Gastrocnemius medialis (tissue), 4 donors: ENCODE data around the gene USP6NL.

Experiments used
- POLR2A ChIP-seq, 2 donors: fragments of 450-650 bp; IDR thresholded peaks; one replicate each; pipeline ENCODE4 v1.6.1; 2017; ENCODE audit warnings: antibody characterized with exemption in 2 of 2, mild to moderate bottlenecking in 2 of 2, moderate library complexity in 2 of 2
- TF ChIP-seq, protein P1 (sequence below), 5 experiments: fragments of 450-650 bp in 3 of 5; fragments of 200-600 bp in 2 of 5; sonication (generic) in 2 of 5; IDR thresholded peaks in 4 of 5; conservative IDR thresholded peaks in 1 of 5; 1 replicate in 4 of 5; 2 replicates in 1 of 5; pipeline ENCODE4 v1.5.1; 2016 to 2019; ENCODE audit warnings: antibody characterized with exemption in 5 of 5, mild to moderate bottlenecking in 3 of 5, moderate library complexity in 3 of 5

DNA sequence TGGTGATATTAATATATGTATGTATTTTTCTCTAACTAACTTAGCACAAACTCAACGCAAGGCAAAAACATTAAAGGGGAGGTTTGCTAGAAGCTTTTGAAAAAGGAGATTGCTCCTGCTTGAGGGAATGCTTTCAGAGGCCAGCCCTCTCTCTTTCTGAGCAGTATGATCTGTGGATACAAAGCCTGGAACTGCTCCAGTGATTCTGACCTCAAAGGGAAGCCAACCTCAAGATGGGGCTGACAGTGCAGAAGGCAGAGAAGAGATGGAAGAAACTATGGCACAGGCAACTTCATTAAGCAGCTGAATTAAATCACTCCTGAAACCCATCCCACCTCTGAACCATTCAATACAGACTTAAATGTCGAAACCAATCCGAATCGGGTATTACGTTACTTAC is 102.4 kb downstream of the USP6NL start:
- no peak for TF ChIP-seq POLR2A (IDR thresholded peaks at IDR 0.05)
- TF ChIP-seq, protein P1, sequence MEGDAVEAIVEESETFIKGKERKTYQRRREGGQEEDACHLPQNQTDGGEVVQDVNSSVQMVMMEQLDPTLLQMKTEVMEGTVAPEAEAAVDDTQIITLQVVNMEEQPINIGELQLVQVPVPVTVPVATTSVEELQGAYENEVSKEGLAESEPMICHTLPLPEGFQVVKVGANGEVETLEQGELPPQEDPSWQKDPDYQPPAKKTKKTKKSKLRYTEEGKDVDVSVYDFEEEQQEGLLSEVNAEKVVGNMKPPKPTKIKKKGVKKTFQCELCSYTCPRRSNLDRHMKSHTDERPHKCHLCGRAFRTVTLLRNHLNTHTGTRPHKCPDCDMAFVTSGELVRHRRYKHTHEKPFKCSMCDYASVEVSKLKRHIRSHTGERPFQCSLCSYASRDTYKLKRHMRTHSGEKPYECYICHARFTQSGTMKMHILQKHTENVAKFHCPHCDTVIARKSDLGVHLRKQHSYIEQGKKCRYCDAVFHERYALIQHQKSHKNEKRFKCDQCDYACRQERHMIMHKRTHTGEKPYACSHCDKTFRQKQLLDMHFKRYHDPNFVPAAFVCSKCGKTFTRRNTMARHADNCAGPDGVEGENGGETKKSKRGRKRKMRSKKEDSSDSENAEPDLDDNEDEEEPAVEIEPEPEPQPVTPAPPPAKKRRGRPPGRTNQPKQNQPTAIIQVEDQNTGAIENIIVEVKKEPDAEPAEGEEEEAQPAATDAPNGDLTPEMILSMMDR (IDR thresholded peaks at IDR 0.05 in 4 of 5, conservative IDR thresholded peaks at IDR 0.05 in 1 of 5) = no peak
